NCI-H510A treated with DMSO at 0.1 percent for 48 hours (cell line): ENCODE results near the gene IGSF22.
A peak's percentile ranks its signal among the peaks of the same experiment; 100 is the strongest.

Experiments used
- DNase-seq: peaks from one replicate; lab custom pipeline; 2025; lab: John Stamatoyannopoulos, UW

IGSF22 gene

DNA sequence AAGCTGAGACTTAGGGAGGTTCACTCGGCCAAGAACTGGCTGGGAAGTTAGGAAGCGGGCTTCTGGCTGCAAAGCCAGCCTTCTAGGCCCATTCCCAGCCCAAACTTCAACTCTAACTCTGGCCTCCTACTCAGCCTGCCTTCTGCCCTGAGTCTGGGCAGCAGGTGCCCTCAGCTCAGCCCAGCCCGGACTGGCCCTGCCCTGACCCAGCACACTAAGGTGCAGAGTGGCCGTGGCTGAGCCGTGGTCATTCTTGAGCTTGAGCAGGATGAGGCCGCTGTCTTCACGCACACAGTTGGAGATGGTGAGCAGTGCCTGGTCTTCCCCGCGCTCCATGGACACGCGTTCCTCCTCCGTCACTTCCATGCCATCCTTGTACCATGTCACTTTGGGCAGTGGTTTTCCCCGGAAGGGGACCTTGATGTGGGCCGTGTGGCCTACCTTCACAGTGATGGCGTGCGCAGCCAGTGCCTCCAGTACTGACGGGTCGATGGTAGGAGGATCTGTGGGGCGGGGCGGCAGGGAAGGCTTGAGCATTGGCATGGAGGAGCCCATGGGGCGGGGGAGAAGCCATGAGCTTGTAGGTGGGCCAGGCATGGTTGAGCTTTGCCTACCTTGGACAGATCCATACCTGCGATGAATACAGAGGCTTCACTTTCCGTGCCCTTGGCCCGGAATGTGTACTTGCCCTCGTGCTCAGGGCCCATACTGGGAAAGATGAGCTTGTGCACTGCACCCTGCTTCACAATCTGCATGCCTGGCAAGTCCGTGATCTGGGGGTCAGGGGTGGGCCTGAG, 12.1 kb downstream of the IGSF22 start:
- DNase-seq, result no peak

DNA sequence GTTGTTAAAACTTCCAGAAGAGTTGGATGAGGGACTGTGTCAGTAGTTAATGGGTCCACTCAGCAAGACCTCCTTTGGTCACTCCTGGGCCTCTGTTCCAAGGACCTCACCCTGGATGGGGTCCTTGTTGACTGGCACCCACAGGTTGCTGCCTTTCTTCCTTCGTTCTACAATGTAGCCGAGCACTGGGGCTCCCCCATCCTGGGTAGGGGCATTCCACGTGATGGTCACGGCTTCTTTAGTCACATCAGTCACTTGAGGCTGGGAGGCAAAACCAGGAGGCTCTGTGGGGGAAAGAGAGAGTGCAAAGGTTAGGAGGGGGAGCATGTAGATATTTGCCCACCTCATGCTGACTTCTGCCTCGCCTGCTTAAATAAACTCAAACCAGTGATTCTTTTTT, 15.4 kb downstream of the IGSF22 start:
- DNase-seq, result no peak

DNA sequence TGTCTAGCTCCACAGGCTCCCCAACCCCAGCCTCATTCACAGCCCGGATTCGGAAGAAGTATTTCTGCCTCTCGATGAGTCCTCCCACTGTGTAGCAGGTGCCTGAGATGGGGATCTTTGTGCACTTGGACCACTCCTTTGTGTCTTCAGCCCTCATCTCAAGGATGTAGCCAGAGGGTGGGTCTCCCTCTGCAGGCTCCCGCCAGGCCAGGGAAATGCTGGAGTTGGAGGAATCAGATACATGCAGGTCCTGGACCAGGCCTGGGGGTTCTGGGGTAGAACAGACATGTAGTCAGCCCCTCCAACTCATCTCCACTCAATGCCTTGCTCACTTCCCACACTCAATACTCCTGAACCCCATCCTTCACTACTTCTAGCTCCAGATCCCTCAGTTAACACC, 16.6 kb downstream of the IGSF22 start:
- DNase-seq, result no peak

DNA sequence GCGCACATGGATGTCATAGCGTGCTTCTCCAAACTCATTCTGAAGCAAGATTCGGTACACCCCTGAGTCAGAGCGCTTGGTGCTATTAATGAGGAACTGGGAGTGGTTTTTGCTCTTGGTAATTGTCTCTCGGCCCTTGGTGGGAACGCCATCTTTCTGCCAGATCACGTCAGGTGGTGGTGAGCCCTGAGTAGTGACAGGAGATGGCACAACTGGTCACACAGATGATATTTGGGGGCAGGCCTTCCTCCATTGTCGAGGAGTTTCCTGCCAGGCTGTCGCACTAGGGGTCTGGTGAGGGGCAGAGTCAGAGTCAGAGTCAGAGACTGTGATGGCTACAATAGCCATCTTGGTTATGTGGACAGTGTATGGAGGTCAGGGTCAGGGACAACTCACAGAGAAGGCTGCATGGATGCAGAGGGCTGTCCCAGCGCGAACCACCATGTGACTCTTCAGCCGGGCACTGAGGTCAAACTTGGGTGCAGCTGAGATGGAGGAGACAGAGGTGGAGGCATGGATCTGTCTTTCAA, 18.1 kb downstream of the IGSF22 start:
- no peak for DNase-seq

DNA sequence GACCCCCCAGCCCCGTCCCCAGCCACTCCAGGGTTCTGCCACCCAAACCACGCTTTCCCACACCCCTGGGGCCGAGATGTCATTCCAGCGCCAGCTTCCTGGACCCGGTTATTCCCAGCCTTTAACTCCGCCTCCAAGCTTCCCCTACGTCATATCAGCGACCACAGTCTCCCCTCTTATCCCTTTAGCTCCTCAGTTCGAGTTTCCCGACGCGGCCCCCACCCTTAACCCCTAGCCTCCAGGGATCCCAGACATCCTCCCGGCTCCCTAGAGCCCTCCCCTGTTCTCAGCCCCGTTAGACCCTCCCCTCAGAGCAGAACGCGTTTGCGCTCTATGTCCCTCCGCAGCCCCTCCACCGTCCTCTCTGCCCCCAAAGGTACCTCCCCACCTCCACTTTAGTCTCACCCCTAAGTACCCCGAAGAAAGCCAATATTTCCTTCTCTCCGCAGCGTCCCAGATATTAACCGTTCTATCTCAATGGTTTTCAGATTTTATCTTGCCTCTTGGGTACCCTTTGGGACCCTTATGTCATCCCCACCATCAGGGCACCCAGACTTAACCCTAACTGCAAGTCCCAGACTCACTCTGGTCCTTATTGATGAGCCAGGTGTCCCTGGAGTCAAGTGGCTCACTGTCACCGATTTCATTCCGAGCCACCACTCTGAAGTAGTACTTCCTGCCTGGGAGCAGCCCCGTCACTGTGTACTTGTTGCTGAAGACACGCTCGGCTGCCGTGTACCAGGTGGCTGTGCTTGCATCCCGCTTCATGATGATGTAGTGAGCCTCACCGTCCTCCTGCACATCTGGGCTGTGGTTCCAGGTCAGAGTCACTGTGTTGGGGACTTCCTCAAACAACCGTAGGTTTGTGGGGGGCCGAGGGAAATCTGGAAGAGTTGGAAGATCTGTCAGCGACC, 19.4 kb downstream of the IGSF22 start:
- DNase-seq, result peak; percentile 56

DNA sequence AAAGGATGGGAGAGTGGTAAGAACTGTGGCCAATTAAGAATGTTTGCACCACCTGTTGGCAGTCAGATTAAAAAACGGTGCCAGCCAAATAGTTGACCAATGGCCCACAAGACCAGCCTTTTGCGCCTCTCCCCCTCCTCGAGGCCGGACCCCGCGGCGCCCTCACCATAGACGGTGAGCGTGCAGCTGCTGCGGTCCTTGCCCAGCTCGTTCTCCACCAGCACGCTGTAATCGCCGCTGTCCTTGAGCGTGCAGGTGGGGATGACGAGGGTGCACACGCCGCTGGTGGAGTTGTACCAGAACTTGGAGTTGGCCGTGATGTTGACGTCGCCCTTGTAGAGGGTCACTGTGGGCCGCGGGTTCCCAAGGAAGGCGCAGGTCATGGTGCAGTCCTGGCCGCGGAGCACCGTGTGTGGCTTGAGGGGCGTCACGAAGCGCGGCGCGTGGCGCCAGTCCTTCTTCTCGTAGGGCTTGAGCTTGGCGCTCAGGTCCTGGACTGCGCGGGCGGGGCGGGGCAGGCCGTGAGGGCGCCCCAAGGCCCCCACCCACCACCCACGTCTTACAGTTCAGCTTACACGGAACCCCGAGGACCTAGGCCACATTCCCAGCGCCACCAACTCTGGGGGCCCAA, 20.2 kb downstream of the IGSF22 start:
- peak; percentile 43 for DNase-seq

DNA sequence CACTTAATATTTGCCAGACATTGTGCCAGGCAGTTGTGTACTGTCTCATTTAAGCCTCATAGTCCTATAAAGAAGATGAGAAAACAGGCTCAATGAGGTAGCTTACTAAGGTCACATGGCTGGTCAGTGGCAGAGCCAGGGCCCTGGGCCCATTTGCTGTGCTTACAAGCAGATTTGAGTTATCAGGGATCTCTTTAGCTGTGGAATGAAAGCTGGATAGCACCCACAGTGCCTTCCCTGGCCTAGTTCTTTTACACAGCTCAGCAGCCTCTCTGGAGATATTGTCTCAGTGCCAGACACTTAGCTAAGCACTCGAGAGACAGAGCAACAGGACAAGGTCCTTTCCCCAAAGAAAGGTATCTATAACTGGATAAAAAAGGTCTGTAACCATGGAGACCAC, 21.3 kb downstream of the IGSF22 start:
- no peak for DNase-seq

DNA sequence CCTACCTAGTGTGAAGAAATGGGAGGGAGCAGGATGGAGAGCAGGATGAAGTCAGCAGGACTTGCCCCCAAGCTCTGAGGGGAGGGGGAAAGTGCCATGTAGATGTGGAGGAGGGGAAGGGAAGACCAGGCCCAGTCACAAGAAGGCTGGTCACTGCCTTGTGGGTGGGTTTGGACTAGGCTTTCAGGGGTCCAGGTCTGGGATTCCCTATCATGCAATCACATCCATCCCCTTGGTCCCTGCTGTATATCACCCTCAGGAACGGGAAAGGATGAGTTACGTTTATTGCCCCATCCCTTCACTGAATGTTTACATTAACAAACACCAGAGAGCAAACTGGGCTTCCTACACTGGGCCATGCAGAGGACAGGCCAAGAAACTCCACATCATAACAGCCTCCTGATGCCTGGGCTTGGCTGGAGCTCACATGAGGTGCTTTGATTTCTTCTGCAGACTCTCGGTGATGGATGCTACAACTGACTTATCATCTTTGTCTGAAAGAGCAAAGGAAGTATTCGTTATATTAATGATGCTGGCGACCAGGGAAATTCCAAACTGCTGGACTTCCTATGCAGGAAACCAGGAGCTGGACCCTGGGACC, 21.8 kb downstream of the IGSF22 start:
- no peak for DNase-seq

DNA sequence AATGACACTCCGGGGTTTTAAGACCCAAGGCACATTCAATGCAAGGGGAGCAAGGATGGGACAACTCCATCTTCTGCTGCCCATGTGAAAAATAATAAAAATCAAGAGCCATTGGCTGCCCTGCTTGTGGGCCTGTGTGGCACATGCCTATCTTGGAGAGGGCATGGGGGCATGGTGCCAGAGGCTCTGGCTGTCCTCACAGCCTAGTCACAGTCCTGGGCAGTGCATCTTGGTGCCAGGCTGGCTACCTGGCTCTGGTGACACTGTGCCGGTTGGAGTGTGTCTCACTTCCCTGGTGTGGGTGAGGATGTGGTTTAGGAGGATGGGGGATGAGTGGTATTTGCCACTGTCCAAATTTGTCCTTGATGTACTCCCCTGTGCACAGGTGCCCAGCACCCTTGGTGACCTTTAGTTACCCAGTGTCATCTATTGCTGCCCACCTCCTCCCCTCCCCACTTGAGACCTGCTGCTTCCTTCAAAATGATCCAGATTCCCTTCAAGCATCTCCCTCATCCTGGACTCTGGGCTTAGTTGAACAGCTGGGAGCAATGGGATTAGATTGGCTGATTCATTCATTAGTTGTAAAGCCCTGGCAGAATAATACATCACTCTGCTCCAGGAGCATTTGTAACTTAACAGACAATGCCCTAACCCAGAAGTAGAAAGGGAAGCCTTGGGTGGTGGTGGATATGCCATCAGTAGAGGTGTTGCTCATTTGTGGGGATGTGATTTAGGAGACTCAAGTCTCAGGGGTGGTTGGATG, 22.8 kb downstream of the IGSF22 start:
- DNase-seq, result no peak

DNA sequence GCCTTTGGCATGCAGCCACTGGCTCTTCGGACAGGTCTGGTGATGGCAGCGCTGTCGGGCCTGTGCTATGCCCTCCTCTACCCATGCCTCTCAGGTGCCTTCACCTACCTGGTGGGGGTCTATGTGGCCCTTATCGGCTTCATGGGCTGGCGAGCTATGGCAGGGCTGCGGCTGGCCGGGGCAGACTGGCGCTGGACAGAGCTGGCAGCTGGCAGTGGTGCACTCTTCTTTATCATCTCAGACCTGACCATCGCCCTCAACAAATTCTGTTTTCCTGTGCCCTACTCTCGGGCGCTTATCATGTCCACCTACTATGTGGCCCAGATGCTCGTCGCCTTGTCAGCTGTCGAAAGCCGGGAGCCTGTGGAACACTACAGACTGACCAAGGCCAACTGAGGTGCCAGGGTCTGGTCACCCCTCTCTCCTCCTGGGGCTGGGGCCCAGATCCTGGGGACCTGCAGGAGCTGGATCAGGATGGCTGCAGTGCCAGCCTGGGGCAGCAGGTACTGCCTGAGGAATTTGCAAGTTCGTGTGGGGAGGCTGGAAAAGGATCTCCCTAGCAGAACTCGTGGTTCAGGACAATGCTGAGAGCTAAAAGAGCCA, 24.3 kb downstream of the IGSF22 start:
- no peak for DNase-seq

DNA sequence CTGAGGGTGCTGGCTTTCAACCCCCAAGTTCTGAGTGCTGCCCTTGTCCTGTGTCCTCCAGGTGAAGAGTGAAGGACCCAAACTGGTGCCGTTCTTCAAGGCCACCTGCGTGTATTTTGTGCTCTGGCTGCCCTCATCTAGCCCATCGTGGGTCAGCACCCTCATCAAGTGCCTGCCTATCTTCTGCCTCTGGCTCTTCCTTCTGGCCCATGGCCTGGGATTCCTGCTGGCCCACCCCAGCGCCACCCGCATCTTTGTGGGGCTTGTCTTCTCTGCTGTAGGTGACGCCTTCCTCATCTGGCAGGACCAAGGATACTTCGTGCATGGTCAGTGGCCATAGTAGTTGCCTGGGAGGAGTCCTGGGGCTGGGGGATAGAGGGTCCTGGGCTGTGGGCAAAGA, 25.1 kb downstream of the IGSF22 start:
- no peak for DNase-seq

DNA sequence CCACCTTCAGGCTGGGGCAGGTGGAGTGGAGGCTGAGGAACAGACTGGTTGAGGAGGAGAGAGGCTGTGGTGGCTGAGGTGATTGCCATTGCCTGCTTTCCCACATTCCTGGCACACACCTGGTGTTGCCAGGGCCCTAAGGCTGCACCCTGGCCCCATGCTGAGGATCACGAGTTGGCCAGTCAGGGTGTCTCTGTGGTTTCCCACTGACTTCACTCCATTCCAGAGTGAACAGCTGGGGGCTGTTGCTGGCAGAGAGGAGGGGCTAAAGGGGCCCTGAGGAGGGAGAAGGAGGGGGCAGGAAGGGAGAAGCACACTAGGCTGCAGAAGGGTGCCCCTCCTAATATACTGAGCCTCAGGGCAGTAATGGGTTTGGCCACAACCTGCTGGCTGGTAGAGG, 25.6 kb downstream of the IGSF22 start:
- DNase-seq, result no peak

DNA sequence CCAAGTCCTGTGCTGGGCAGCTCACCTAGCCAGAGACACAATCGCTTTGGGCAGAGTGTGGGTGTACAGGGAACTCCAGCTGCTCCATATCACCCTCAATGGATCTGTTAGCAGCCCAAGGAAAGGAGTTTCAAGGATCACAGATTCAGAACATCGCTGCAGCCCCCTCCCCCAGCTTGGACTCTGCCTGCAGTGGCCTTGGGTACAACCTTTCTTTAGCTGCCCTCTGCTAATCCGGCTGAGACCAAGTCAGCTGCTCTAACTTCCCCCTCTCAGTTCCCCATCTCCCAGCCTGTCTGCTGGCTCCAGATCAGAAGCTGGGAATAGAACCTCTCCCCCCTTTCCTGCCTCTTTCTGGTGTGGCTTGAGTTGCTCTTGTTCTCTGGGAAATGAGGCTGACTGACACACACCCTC, 26.1 kb downstream of the IGSF22 start:
- no peak for DNase-seq

DNA sequence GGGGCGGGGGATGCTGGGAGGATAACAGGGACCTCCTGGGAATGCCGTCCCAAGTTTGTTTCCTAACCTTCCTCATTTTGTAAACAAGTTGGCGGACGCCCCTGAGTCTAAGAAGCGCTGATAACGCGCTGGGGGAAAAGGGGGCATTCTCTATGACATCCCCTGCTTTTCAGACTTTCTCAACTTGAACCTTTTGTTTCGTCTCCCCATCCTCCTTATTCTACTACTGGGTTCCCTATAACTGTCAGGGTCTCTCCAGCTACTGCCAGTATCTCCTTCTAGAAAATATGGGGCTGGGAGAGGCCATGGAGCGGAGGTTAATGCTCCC, 26.8 kb downstream of the IGSF22 start:
- DNase-seq, result no peak

DNA sequence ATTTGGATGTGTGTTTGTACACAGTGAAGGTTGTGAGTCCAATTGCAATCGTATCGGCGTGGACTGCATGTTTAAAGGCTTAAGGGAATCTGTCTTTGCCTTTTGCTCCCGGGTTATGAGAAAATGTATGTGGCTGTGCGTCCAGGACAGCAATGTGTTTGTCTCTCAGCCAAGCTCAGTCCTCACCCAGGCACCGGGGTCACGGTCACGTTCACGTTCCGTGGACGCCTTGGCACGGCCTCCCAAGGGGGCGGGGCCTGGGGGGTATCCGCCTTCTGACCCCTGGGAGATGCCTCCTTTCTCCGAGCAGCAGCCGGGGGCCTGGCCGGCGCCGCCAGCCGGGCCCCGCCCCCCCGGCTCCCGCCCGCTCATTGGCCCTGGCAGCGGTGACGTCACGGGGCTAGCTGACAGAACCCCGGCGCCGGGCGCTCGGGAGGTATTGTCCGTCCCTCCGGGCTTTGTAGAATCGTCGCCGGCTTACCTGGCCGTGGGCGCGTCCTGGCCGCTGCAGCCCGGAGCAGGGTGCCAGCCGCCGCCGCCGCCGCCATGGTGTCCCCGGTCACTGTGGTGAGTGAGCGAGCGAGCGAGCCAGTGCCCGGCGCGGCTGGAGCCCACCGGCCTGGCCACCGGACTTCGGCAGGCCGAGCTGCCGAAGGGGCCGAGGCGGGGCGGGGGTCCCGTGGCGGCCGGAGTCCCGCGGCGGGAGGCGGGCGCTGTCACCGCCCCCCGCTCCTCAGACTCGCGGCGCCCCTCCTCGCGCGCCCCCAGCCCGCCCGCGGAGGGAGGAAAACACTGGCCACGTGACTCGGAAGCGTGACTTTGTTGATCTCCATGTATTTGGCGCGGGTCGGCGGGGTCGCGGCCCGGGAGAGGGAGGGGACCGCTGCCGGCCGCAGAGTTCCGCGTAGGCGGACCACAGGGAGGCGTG, 27.4 kb downstream of the IGSF22 start, which contains the start of gene TMEM86A:
TSS of gene TMEM86A (plus strand) at position 439 of the 928 bp plus-strand sequence. CDS start at position 547, 108 bp downstream.
- peak; percentile 80 for DNase-seq

DNA sequence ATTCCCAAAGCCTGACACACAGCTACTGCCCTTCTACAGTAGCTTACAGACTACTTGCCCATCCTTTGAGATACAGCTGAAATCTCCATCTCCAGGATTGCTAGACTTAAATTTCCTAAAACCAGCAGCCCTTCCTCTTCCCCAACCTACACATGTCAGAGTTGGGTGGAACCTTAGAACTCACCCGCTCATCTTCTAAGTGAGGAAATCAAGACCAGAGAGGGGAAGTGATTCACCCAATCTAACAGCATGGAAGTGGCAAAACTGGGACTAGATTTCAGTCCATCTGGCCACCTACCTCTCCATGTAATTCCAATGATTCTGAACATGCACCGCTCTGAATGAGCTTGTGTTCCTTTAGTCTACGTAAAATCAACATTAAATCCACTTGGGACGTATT, 28.4 kb downstream of the IGSF22 start:
- no peak for DNase-seq

DNA sequence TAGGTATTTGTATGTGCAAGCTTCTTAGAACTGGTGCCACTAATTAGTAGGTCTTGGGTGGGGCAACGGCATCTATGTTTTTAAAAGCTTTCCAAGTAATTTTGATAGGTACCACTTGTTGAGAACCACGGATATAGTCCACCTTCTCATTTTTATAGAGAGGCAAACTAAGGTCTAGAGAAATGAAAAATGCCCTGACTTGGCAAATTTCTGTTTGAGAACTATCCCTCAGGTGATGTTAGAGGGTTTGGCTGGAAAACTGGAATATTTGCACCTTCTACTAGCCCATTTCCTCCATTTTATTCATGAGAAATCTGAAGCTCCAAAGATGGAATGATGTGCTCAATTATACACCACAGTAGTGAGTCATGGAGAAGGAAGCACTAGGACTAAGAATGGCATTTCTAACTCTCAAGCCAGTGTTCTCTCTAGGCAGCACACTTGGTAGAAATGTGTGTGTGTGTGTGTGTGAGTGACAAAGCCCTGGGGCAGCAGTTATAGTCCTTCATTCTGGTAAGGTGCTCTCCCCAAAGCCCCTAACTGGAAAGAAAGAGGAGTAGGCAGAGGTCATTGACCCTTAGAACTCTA, 29.3 kb downstream of the IGSF22 start:
- no peak for DNase-seq

DNA sequence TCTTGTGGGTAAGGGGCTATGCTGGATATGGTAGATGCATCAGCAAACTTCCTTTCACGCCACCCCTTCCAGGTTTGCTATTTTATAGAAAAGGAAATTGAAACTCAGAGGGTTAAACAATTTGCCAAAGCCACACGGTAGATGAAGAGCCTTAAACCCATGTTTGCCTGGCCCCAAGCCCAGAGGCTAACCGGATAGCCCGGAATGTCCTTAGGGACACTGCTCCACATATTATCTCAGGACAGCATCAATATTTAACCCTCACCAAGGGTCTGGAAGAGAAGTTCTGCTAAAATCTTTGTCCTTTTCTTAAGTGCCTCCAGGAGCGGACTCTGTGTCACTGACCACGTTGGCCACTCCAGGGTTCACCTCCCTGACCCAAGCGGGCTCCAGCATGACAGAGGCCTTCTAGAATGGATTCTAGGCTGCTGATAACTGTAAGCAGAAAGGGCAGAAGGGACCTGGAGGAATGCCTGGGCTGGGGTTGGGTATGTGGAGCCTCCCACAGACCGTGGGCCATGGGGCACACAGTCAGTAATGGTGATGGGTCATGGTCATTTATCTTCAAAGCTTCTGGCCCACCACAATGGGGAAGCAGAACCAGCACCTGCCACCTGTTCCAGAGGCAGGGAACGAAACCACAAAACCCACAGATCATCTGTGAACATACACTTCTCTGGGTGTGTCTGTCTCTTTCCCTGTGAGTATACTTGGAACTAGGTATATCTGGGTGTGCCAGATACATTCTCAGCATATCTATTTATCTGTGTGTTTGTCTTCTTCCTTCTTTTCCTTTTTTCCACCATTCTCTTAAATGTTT, 32.8 kb downstream of the IGSF22 start:
- DNase-seq, result no peak
